ENCODE results near the gene PSMG4. TPM values are rescaled to one million over a fixed set of nuclear protein-coding genes. Genes with fewer than 3 reads are reported as not detected.

PSMG4 gene
- total RNA-seq, 1 donor from 2014 or later: 9.7 TPM

DNA sequence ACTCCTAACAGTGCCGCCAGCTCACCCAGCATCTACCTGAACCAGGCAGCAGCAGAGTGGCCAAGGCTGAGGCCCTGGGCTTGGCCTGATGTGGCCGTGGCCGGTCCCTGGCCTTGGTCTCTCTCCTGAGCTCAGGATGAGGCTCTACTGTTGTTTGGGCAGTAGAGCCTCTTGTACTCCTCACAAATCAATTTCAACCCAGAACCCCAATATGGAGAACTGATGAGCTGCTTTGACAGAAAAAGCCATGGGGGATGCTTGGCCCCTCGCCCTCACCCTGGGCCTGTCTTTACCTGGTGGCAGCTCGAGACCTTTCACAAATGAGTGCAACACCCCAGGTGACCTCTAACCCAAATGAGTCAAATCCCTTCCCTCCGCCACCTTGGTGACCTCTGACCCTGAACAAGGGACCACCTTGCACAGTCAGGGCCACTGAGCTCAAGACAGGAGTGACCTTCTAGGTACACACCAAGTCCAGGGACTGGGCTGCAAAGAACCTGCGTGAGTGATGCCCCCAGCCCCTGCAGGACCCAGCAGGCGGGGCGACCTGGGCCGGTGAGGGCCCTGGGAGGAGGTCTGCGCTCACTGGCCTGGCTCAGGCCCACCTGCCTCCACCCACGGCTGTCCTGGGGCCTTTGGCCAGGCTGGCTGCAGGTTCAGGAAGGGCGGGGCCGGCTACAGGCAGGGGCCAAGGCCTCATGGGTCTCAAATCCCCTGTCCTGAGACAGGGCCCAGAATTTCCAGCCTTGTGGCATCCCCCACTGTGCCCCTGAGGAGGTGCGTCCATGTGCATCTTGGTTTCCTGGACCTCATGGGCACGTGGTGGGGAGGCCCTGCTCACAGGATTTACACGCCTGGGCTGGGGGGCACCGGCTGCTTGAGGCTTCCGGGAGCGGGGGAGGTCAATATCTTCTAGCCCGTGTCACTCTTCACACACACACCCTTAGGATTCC, 30.2 kb downstream of the PSMG4 start:
- Mint-ChIP-seq H3K4me3 (ENCODE audit: unreplicated experiment) (no peak overlapping the region), H3K27ac (ENCODE audit: unreplicated experiment) (no peak overlapping the region), H3K27me3 (ENCODE audit: unreplicated experiment) (peaks cover 16% of the 10 kb centered on the region), H3K4me1 (ENCODE audit: unreplicated experiment) (no peaks in the 10 kb centered on the region), H3K36me3 (ENCODE audit: low read depth, unreplicated experiment) (peaks cover 31% of the 10 kb centered on the region), H3K9me3 (ENCODE audit: unreplicated experiment) (no peaks in the 10 kb centered on the region)
- TF ChIP-seq, protein P1, sequence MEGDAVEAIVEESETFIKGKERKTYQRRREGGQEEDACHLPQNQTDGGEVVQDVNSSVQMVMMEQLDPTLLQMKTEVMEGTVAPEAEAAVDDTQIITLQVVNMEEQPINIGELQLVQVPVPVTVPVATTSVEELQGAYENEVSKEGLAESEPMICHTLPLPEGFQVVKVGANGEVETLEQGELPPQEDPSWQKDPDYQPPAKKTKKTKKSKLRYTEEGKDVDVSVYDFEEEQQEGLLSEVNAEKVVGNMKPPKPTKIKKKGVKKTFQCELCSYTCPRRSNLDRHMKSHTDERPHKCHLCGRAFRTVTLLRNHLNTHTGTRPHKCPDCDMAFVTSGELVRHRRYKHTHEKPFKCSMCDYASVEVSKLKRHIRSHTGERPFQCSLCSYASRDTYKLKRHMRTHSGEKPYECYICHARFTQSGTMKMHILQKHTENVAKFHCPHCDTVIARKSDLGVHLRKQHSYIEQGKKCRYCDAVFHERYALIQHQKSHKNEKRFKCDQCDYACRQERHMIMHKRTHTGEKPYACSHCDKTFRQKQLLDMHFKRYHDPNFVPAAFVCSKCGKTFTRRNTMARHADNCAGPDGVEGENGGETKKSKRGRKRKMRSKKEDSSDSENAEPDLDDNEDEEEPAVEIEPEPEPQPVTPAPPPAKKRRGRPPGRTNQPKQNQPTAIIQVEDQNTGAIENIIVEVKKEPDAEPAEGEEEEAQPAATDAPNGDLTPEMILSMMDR (IDR thresholded peaks at IDR 0.05; ENCODE audit: unreplicated experiment): no peak
- no peak for DNase-seq (ENCODE audit: low spot score)

DNA sequence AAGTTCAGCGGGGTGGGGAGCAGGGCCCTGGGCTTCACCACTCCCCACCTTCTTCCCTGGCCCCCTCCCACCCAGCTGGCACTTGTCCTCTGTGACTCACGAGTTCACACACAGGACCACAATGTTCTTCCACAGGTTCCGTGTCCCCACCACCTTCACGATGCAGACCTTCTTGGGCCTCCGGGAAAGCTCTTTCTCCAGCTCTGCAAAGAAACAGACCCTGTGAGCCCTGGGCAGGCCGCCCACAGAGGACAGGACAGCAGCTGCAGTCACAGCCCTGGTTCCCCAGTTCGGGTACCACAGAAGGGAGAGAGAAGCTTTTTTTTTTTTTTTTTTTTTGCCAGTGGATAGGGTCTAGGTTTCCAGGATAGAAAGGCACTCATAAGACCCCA, 30.9 kb downstream of the PSMG4 start:
- H3K4me3 Mint-ChIP-seq (ENCODE audit: unreplicated experiment): no peak overlapping the region
- peaks cover 35% of the 10 kb centered on the region for H3K36me3 Mint-ChIP-seq (ENCODE audit: low read depth, unreplicated experiment)
- no peaks in the 10 kb centered on the region for H3K4me1 Mint-ChIP-seq (ENCODE audit: unreplicated experiment)
- H3K27me3 Mint-ChIP-seq (ENCODE audit: unreplicated experiment): peaks cover 19% of the 10 kb centered on the region
- no peak for DNase-seq (ENCODE audit: low spot score)
- H3K27ac Mint-ChIP-seq (ENCODE audit: unreplicated experiment): no peak overlapping the region
- H3K9me3 Mint-ChIP-seq (ENCODE audit: unreplicated experiment): no peaks in the 10 kb centered on the region
- TF ChIP-seq, protein P1 (IDR thresholded peaks at IDR 0.05; ENCODE audit: unreplicated experiment): no peak

DNA sequence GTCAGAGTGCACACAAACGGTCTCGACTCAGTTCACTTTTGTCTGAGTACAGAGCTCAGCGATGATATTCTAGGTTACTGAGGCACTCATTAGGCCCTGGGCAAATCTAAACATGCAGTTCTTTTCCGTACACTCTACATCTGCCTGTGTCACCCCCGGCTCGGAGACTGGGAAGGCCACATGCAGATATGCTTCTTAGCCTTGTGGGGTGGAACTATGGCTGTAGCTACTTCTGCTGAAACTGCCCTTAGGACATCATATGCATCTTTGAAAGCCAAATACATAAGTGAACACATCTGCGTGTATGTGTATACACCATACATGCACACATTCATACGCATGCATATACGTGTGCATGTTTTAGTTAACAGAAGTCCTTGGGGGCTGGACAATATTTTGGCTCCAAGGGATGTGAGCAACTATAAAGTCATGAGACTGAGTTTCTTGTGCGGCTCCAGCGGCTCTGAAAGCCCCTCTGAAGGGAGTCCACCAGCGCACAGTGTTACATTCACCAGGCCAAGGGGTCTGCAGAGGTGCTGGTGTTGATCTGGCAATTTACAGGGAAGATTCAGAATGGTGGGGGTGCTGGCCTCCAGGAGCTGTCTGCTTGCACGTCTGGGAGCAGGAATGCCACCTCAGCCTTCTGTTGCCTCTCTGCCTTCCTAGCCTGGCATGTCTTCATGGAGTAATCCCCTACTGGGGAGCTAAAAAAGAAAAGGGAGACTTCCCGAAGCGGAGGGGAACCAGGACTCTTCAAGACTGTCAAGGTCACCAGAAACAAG, 31.6 kb downstream of the PSMG4 start:
- TF ChIP-seq, protein P1 (IDR thresholded peaks at IDR 0.05; ENCODE audit: unreplicated experiment): no peak
- Mint-ChIP-seq H3K4me3 (ENCODE audit: unreplicated experiment) (no peak overlapping the region), H3K27me3 (ENCODE audit: unreplicated experiment) (peaks cover 19% of the 10 kb centered on the region), H3K9me3 (ENCODE audit: unreplicated experiment) (no peaks in the 10 kb centered on the region), H3K27ac (ENCODE audit: unreplicated experiment) (no peak overlapping the region), H3K36me3 (ENCODE audit: low read depth, unreplicated experiment) (peaks cover 39% of the 10 kb centered on the region), H3K4me1 (ENCODE audit: unreplicated experiment) (no peaks in the 10 kb centered on the region)
- DNase-seq (ENCODE audit: low spot score): no peak

DNA sequence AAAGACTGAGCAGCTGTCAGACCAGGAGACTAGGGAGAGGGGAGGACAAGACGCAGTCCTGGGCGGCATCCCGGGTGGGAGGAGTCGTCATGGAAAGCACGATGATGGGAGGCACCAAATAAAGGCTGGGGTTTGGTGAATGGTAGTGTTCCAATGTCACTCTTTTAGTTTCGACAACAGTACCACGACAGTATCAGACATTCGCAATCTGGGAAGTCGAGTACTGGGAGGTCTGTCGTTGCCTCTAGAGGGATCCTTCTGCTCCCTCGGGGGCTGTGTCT, 32.1 kb downstream of the PSMG4 start:
- Mint-ChIP-seq H3K4me1 (ENCODE audit: unreplicated experiment) (no peaks in the 10 kb centered on the region), H3K36me3 (ENCODE audit: low read depth, unreplicated experiment) (peaks cover 36% of the 10 kb centered on the region), H3K27me3 (ENCODE audit: unreplicated experiment) (peaks cover 19% of the 10 kb centered on the region), H3K4me3 (ENCODE audit: unreplicated experiment) (no peak overlapping the region), H3K27ac (ENCODE audit: unreplicated experiment) (no peak overlapping the region), H3K9me3 (ENCODE audit: unreplicated experiment) (no peaks in the 10 kb centered on the region)
- DNase-seq (ENCODE audit: low spot score): no peak
- TF ChIP-seq, protein P1 (IDR thresholded peaks at IDR 0.05; ENCODE audit: unreplicated experiment): no peak

DNA sequence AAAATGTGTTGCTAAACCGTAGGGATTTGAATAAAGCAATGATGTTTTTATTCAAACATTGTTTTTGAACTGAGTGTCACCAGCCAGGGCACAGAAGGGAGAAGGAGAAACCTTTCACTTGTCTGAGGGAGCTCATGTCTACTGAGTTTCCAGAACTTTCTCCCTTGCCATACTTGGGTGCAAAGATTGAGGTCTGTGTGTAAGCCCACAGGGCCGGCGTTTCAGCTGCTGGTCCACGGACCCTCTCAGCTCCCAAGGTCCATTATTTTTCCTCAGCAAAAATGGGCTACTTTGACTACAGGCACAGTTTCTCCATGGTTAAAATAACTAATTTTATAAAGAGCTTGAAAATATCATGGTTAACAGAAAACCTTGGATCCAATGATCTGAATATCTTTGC, 32.6 kb downstream of the PSMG4 start:
- Mint-ChIP-seq H3K4me3 (ENCODE audit: unreplicated experiment) (no peak overlapping the region), H3K36me3 (ENCODE audit: low read depth, unreplicated experiment) (peaks cover 36% of the 10 kb centered on the region), H3K9me3 (ENCODE audit: unreplicated experiment) (no peaks in the 10 kb centered on the region)

More for the DNA sequence above, 32.6 kb downstream of the PSMG4 start:
- H3K4me1 Mint-ChIP-seq (ENCODE audit: unreplicated experiment): no peaks in the 10 kb centered on the region
- no peak overlapping the region for H3K27ac Mint-ChIP-seq (ENCODE audit: unreplicated experiment)
- TF ChIP-seq, protein P1 (IDR thresholded peaks at IDR 0.05; ENCODE audit: unreplicated experiment): no peak
- DNase-seq (ENCODE audit: low spot score): no peak
- peaks cover 18% of the 10 kb centered on the region for H3K27me3 Mint-ChIP-seq (ENCODE audit: unreplicated experiment)

Measured in endothelial cell (in vitro differentiated cells).